ENCODE data around the gene TRAPPC14.

The TRAPPC14 gene

DNA sequence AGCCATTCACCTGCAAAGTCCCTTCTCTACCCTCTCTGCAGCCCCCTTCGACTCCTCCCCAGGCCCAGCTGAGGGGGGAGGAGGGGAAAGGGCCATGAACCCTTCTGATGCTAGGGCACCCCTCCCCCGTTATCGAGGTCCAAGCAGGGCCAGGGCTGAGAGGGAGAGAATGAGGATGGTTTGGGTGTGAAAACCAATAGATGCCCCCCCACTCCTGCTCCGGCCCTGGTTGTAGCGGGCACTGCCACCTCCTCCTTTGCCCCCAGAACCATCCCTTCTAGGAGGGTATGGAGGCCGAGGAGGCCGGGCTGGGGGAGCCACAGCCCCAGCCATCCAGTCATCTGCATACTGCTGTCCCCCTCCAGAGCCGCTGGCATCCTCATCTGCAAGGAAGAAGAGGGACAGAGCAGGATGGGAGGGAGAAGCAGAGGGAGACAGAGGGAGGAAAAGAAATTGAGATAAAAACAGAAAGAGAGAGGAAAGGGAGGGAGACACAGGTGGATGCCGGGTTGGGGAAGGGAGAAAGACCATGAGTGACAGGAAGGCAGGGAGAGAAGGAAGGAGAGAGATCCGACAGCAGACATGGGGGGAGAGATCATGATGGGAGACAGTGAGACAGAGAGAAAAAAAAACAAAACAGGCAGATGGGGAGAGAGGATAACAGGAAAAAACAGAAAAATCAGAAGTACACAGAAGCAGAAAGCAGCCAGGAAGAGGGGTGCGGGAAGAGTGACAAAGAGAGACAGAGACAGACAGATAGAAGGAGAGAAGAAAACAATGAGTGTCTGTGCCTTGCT is 11.8 kb upstream of the TRAPPC14 start:
- DNase-seq (ENCODE audit: extremely low read depth, low read depth), result no peak
- TF ChIP-seq, protein P1, sequence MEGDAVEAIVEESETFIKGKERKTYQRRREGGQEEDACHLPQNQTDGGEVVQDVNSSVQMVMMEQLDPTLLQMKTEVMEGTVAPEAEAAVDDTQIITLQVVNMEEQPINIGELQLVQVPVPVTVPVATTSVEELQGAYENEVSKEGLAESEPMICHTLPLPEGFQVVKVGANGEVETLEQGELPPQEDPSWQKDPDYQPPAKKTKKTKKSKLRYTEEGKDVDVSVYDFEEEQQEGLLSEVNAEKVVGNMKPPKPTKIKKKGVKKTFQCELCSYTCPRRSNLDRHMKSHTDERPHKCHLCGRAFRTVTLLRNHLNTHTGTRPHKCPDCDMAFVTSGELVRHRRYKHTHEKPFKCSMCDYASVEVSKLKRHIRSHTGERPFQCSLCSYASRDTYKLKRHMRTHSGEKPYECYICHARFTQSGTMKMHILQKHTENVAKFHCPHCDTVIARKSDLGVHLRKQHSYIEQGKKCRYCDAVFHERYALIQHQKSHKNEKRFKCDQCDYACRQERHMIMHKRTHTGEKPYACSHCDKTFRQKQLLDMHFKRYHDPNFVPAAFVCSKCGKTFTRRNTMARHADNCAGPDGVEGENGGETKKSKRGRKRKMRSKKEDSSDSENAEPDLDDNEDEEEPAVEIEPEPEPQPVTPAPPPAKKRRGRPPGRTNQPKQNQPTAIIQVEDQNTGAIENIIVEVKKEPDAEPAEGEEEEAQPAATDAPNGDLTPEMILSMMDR (IDR thresholded peaks at IDR 0.05; ENCODE audit: low read depth, low read length), result no peak

DNA sequence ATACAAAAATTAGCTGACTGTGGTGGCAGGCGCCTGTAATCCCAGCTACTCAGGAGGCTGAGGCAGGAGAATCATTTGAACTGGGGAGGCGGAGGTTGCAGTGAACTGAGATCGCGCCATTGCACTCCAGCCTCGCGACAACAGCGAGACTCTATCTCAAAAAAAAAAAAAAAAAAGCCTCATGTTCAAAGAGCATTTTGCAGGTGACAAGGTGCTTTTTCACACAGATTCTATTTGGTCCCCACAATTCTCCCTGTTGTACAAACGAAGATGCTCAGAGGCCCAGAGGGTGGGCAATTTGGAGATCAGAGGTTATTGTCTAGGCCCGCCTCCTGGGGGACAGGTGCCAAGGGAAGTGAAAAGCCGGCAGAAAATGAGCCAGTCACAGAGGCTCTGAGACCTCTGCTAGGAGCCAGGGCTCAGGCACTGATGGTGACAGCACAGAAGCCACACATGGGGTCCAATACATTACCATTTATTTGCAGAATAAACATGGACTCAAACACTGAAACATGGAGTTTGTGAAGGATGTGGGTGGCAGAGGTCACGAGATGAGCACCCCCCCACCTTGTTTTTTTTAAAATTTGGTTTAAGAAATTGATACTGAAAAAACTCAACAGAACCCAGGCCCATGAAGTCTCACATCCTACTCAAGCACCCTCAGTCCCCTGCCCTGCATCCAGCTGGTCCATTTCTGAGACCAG is 10.8 kb upstream of the TRAPPC14 start:
- TF ChIP-seq, protein P1 (IDR thresholded peaks at IDR 0.05; ENCODE audit: low read depth, low read length), result no peak
- DNase-seq (ENCODE audit: extremely low read depth, low read depth), result no peak

DNA sequence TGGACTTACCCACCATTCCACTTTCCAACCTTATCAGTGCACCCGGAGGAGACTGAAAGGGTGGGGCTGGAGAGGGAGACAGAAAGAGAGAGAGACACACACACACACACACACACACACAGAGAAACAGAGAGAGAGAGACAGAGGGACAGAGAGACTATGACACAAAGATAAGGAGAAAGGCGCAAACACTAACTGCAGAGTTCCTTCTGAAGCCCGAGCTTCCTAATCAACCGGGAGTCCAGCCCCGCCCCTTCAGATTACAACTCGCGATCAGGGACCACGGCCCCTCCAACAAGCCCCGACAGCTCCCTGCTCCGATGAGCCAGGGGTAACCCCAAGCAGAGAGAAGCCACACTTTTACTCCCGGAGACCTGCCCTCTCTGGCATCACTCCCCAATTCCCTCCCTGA is 9.4 kb upstream of the TRAPPC14 start:
- DNase-seq (ENCODE audit: extremely low read depth, low read depth), result no peak

DNA sequence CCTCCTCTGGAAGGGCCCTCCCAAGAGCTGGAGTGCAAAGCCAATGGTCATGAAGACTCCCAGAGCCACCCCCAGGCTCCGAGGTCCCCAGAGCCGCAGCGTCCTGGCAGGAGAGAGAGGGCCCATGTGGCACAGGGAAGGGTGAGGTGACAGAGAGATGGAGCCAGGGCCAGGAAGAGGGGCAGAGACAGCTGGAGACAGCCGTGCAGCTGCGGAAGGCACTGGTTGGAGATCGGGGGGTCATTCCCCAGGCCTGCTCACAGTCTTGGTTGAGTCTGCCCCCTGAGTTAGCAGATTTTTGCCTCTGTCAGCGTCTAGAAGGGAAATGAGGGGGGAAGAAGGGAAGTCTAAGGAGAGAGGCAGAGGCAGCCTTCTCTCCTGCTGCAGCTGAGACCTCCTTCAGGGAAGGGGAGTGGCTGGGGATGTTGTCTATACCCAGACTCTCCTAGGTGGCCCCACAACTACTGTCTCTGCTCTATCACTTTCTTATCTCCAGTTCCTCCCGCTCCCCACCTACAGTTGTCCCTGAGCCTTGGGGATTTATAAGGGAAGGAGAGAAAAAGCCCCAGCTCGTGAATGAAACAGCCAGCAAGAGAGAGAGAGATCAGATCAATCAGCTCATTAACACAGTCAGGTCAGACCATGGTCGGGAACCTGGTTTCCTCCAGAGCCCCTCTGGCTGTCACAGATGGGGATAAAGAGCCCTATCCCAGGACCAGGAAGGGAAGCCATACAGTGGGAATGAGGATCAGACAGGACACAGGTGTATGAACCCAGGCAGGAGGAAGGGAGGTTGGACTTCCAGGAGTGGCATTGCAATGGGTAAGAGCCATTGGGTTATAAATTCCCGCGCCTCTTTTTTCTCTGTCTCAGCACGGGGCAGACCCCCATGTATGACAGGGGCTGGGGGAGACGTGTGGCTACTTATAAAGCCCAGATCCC is 8.7 kb upstream of the TRAPPC14 start:
- DNase-seq (ENCODE audit: extremely low read depth, low read depth), result no peak
- TF ChIP-seq, protein P1 (IDR thresholded peaks at IDR 0.05; ENCODE audit: low read depth, low read length), result no peak

More for the DNA sequence above, 9.4 kb upstream of the TRAPPC14 start:
- TF ChIP-seq, protein P1 (IDR thresholded peaks at IDR 0.05; ENCODE audit: low read depth, low read length), result no peak

DNA sequence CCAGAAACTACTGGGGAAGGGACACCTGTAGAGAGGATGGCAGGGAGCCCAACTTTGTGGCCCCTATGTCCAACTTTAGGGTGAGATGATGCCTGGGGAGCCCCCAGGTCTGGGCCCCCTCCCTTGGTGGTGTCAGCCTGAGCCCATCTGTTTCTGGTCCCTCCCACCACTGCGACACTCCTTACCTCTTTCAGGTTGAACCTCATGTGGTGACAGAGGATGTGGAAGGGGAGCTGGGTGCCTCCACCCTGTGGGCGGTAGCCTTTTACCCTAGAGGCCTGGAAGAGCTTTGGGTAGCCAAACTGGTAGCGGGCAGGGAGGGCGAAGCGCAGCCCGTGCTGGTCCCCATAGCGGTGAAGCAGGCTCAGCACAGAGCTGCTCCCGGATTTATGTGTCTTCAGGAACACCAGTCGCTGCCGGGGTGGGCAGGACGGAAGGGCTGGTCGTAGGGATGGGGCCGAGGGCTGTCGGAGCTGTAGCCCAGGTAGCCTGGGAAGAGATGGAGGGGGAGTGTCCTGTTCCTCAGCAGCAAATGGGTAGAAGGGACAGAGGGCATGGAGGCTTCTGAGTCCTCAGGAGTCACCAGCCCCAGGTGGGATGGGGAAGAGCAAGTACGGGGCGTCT is 7.9 kb upstream of the TRAPPC14 start:
- no peak for DNase-seq (ENCODE audit: extremely low read depth, low read depth)
- TF ChIP-seq, protein P1 (IDR thresholded peaks at IDR 0.05; ENCODE audit: low read depth, low read length), result no peak

DNA sequence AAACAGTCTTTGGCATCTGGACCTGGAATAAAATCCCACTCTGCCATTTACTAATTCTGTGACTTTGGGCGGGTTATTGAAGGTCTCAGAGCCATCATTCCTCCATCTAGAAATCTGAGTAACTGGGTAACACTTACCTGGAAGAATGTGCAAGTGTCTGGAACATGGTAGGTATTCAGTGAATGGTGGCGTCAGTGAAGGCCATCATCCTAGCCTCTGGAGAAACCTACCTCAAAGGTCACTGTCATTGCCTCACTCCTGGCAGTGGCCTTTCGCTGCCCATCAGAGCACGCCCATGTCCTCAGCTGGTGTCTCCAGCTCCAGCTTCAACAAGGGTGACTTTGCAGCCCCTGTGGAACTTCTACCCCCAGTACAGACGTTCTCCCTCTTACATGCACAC is 5.3 kb upstream of the TRAPPC14 start:
- no peak for DNase-seq (ENCODE audit: extremely low read depth, low read depth)
- TF ChIP-seq, protein P1 (IDR thresholded peaks at IDR 0.05; ENCODE audit: low read depth, low read length), result no peak
